IPS-NIHi11 (cell line): ENCODE results near the gene STAT5A.

Source experiments
- DNase-seq: peaks from one replicate; pipeline ENCODE4 v3.0.0; 2012; ENCODE audit warnings: mixed read lengths, low spot score

STAT5A gene

DNA sequence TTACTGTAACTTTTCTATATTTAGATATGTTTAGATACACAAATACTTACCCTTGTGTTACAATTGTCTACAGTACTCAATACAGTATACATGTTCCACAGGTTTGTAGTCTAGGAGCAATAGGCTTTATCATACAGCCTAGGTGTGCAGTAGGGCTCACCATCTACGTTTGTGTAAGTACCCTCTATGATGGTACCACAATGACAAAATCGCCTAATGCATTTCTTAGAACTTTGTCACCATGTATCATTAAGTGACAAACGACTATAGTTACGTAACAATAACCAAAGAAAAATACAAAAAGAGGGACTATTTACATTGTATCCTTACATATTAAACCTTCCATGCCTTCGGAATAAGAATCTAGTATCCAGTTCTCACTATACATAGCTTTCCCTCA, 20.1 kb upstream of the STAT5A start:
- DNase-seq = no peak

DNA sequence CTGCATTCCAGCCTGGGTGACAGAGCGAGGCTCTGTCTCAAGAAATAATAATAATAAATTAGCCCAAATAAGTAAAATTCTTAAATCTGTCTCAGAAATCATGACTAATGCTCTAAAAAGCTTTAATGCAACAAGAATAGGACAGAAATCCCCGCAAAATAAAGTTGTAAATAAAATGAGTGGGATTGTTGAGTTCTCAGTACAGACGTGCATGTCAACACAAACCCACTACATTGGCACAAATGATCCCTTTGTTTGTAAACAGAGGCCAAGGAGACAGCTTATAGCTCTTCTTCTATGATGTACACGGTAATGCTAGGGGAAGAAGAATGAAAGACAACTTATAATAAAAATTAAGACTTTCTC, 18.1 kb upstream of the STAT5A start:
- no peak for DNase-seq

DNA sequence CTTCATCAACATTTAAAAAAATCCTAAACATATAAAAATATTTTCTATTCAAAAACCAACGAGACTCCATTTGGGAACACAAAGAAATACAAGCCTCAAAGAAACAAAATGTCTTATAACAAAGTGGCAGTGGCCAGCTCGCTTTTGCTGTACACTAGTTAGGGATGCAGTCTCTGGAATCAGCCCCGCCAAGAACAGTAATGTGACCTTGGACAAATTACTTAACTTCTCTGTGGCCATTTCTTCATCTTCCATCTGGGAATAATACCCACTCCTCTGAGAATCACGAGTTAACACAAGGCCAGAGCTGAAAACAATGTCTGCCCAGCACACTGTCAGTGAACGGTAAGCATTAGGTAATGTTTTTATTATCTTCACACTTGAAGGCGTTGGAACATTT, 17.7 kb upstream of the STAT5A start:
- DNase-seq = no peak

DNA sequence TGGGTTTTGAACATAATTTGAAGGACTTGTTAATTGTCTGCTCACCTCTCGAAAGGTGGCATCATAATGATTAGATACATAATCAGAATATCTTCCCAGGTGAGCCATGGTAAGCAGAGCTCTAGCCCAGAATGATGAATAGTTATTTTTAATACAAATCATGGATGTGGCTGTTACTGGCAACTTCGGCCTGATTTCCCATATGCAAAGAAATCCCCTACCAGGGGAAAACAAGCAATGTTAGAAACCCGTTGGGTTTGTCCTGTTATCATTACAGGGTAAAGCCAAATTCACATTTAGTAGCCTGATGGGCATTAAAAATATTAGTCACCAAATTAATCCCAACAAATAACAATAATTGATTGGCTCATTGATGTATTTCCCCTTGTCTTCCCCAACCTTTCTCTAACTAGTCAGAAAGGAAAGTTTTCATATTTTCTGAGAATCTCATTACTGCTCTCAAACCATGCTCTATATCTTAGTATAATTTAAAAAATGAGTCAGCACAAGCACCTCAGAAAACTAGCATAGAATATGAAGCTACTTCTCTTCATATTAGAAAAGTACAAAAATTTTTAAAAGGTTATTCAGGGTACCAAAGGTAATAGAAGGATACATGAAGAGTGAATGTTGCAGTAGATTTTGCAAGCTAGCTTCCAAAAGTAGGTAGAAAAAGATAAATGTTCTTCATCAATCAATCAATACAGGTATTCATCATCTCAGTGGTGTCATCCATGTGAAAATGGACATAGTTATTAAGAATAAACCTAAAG, 17.1 kb upstream of the STAT5A start:
- no peak for DNase-seq

DNA sequence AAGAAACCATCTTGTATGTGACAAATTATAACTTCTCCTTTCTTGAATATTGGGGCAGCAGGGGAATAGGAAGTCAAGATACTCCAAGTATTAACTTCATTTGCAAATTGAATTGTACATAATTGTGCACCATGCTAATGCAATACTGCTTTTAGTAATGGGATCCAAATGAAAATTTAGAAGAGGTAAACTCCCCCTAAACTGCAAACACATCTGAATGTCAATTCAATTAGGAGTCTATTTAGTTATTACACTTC, 16.6 kb upstream of the STAT5A start:
- no peak for DNase-seq

DNA sequence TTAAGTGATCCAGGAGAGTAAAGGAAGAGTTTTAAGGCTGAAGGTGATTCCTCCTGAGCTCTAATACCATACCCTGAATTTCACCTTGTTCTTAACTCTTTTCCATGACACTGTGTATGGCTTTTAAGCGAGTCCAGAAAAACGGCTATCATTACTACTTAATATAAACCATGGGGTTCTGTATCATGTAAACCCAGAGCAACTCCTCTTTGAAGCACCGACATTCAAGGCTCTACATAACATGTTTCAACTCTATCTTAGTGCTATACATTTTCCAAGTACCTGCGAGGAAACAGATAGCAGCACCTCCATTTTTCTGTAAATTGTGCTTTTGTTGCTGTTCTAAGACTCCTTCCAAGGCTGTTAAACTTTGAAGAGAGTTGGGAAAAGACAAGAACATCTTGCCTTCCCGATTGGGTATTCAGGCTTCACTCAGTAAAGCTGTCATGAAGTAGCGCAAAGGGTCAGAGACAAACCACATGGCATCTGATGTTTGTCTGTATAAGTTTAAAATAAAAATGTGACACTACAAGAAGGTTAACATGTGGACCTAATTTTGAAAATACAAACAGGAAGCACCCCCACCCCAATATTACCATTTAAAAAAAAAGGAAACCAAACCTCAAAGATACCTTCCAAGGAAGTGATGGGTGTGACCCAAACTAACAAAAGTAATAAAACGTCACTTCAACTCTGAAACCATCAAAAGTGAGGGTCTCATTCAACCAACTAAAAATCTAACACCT, 16.0 kb upstream of the STAT5A start:
- DNase-seq = no peak

DNA sequence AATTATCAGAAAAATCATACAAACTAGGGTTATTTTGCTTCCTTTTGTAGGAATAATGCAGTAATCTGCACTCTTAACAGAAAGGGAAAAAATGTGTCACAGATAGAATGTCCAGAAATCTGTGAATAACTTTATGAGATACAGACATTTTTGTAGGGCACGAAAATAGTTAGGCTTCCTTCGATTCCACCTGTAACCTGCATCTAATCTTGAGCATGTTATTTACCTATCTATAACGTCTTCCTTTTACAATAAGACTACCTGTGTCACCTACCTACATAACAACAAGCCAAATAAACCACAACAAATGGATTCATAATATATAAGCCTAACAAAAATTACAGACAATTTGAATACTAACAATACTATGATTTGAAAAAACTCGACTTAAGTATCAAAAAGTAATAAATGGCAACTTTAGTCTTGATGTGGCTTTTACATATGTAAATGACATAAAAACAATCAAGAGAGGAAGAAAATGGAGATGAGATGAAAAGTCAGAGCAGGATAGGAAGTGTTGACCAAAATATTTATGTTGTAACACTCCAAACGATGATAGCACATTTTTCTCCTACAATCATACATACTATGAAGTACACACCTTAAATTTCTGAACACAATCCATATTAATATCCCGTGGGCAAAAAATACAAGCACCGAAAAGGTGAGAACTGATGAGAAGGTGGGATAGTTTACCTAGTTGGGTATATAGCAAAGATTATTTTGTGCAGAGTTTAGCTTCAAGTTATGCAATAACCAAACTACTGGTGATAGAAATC, 14.6 kb upstream of the STAT5A start:
- no peak for DNase-seq

DNA sequence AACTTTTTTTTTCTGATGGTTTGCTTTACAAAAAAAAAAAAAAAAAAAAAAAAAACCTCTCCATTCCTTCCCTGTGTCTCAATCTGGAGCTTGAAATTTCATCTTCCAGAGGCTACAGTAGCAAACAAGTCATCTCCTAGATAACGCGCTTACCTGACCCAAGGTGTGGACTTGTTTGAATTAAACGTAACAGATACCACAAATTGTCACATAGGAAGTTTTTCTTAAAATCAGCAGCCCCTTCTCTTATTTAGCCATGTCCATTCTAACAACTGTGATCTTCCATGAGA, 14.1 kb upstream of the STAT5A start:
- no peak for DNase-seq

DNA sequence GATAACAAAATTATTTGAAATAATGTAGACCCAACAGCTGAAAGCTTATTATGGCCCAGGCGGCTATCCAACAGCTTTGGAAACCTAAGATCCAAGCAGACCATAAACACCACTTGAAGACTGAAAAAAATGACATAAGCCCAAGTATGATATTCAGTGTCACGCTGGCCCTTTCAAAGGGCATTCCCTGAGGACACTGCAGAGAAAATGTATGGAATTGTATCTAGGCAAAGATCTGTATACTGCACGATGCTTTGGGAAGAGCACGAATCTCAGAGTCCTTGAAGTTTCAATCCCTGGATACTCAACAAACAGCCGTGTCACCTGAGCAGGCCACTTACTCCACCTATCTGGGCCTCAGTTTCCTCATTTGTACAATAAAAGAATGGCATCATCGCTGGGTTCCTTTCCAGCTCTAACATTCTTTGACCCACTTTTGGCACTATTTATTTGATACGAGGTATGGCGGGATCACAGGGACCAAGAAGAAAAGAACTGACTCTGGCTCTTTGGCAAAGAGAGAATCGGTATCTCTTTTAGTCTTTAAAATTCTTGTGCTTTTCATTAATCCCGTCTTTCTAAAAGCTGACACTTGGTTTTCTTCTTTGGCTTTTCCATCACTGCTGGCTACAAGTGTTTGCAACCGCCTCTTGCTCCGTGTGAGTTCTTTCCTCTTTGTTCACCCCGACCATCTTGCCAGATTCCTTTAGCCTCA, 13.3 kb upstream of the STAT5A start:
- no peak for DNase-seq

DNA sequence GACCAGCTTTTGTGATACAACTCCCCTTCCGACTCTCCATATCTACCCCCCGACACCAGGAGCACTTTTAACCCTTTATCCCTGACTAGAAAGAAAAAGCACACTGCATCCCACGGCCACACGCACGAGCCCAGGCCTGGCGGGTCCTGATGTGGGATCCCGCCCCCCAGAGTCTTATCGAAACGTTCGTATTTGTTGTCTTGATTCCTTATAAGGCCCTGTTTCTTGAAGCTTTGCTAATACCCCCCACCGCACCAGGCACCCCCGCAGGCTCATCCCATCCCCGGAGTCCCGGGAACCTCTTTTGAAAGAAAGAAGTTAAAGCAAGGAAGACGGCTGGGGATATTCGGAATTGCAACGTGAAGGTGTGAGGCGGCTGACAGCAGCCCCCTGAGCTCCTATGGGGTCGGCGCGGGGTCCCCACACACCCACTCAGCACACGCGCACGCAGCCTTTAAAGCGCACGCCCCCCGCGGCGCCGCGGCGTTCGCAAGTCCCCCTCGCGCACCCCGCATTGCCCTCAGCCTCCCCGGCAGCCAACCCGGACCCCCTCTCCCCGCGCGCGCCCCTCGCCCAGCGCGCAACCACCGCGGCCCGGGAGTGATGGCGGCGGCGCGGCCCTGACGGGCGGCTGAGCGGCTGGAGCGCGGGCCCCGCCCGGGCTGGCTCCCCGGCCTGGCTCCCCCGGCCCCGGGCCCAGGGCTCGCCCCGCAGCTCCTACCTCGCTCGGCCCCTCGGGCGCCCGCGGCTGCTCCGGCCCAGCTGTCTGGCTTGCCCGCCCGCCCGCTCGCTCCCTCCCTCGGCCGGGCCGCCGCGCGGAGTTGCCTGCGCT, 12.6 kb upstream of the STAT5A start:
- DNase-seq = peak; percentile 58

DNA sequence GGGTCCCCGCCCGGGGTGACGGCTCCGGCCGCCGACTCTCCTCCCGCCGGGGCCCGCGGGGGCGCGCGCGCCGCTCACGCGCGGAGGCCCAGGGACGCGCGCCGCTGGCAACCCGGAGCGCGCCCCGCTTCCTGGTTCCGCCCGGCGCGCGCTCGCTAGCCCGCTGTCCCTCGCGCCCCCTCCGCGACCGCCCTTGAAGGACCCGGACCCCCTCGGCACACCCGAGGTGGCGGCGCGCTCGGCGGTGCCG, 12.0 kb upstream of the STAT5A start, which contains the start of gene STAT5B:
TSS of gene STAT5B (minus strand) at position 33 of the 250 bp plus-strand sequence. CDS start 44,264 bp downstream, outside the sequence.
- peak; percentile 95 for DNase-seq

DNA sequence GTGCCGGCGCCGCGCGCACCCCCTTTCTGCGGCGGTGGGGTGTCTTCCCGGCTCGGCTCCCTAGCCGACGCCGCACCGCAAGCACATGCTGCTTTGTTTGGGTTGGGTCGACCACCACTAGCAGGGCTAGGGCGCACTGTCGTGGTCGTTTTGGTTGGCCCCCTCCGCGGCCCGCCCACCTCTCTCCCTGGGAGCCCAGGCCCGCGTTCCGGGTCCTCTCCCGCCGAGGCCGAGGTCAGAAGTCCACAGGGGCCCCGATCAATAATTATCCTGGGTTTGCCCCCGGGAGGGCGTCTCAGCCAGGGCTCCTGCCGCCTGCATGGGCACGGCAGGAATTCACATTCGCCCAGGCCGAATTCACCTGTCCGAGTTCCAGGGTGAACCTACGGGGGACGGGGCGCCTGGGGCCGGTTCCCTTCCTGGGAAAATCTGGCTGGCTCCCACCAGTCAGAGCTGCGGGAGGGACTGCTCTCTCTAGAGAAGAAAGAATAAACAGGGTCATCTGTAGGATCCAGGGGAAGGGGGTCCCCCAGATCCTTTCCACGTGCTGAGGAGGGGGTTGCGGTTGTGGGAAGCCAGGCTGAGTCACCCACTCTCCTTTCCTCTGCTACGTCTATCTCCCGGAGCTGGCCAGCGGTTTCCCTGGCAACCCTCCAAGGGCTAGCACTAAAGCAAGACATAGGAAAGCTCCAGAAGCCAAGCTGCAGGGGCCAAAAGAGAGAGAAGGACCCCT, 11.5 kb upstream of the STAT5A start:
- peak; percentile 48 for DNase-seq

DNA sequence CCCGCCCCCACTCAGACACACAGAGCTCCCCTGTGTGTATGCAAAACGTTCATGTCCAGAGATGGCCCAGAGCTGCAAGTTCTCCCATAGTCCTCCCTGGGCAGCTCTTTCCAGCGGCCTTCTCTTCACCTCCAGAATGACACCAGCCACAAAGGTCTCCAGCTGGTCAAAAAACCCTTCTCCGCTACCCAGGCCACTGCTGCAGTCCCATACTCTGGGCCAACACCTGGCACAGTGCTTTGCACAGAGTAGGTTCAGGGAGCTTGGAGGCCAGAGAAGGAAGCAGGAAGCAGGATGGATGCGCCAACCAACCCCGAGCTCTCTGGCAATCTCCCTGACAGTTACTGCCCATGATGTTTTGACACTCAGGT, 11.0 kb upstream of the STAT5A start:
- DNase-seq = no peak

DNA sequence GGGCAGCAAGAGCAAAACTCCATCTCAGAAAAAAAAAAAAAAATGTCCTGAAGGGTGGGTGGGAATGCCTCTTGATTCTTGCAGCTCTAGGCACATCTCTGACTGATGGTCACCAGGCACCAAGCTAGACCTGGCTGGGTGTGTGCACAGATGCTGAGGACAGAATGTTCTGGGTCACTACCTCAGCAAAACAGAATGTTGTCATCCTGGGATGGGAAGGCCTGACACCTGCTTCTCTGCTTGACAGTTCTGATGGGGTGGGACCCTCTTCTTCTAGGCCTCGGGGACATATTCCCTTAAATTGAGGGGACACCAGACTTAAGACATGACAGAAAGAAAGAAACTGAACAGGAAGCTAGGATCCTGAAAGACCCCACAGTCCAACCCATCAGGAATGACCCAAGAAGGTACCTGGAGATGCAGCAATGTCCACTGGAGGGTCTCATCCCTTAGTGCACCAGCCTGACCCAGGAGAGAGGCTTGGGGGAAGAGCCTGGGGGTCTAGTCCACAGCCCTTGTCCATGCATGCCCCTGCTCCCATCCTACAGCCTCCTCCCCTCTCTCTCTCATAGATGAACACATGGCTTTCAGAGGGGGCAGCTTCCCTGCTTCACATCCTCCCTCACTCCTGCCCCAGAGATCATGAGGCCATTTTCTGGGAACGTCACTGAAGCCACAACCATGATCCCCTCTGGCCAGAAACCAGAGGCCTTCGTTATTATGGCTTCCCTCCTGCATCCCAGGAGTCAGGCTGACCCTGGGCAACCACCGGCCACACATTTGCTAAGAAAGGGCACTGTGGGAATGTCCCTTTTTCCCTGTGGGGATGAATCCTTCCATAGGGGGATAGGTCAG, 8.3 kb upstream of the STAT5A start:
- no peak for DNase-seq

DNA sequence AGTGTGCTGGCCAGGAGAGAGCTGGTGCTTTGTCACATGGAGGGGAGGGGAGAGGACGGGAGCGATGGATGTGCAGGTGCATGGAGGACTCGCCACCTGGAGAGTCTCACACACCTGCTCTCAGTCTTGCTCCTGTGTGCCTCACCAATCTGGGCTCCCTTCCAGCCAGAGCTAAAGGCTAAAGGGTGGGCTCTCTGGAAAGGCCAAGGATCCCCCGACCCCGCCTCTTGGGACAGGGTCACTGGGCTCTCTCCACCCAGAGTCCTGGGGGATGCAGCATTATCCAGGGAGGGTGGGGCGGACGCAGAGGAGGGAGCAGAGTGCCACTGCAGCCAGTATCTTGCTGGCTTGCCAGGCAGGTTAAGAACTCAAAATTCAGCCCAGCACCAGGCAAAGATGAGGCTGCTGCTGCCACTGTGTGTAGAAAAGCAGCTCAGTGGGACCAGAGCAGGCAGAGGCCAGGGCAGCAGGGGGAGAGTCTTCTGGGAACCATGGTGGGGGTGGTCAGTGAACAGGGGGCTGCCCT, 6.7 kb upstream of the STAT5A start:
- no peak for DNase-seq

DNA sequence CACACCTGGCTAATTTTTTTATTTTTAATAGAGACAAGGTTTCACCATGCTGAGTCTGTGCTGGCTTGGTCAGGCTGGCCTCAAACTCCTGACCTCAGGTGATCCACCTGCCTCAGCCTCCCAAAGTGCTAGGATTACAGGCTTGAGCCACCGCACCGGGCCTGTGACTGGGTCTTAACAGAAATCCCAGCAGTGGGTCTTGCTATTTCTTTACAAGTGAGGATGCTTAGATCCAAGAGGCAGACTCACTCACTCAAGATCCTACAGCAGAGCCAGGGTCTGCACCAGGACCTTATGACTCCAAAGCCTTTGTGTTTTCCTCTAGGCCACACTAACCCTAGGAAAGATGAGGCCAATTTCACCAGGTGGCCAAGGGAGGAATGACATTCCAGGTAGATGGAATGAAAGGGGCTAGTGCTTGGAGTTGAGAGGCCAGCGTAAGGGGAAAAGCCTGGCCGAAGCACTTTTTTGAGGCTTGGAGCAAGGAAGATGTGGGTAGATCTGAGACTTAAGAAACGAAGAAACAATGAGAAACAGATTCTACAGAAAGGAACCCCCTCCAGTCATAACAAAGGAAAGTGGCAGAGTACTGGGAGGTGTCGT, 5.7 kb upstream of the STAT5A start:
- DNase-seq = no peak

DNA sequence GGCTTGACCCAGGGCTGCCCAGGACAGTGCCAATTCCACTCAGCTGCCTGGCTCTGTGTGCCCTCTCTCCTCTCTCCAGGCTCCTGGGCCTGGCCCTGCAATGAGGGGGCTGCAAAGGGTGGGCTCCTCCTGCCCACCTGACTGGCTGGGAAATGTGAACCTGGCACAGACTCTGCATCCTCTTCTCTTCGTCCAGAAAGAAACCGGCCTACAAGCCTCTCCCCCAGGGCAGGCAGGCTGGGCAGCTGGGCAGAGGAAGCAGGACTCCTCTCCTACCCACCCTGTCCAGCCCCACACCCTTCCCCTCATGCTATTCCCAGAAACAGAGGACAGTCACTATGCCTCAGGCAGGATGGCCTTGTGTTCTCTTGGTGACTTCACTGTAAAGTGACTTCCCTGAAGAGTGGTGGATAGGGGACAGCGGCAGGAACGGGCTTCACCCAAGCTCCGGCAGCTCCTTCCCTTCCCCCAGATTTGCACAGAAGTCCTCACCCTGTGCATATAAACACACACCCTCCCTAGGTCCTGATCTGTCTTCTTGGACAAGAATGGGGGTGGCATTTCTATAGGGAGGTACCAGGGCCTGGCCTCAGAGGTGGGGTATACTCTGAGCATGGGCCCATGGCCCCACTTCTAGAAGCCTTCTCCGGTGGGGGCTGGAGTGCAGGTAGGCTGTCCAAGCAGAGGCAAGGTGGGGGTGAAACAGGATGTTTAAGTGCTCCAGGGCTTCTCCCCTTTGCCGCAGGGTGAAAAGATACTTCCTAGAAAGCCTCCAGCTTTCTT, 4.9 kb upstream of the STAT5A start:
- DNase-seq = no peak

DNA sequence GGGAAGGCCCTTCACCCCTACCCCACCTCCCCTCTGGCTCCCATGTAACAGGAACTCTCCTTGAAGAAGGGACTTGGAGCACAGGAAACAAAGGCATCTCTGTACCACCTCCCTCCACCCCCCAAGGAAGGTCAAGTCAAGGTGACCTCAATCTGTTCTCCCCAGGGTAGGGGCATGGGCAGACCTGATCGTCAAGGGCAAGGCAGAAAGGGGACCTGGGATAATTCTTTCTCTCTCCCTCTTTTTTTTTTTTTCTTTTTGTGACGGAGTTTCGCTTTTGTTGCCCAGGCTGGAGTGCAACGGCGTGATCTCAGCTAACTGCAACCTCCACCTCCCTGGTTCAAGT, 4.3 kb upstream of the STAT5A start:
- no peak for DNase-seq

DNA sequence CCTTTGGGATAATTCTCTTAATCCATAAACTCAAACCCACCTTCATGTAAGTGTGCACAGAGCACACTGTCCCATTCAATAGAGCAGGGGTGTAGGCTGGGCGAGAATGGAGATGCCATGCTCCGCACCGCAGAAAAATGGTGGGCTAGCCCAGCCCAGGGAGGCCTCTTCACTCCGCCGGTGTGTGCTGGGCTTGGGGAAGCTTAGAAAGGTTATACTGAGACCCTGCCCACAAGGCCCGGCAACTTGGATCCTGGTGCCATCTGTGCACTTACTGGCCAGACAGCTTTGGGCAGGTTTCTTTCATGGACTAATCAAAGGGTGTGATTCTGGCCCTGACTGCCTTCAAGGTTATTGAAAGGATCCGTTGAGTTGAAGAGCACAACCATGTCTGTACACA, 3.7 kb upstream of the STAT5A start:
- DNase-seq = no peak
